Measurements from ENCODE around the gene BIRC2.
"Not testable (repeated sequence)": the region's sequence is repeated elsewhere in the genome, so short reads cannot be mapped to it uniquely, and the experiment has no call there.

The BIRC2 gene

DNA sequence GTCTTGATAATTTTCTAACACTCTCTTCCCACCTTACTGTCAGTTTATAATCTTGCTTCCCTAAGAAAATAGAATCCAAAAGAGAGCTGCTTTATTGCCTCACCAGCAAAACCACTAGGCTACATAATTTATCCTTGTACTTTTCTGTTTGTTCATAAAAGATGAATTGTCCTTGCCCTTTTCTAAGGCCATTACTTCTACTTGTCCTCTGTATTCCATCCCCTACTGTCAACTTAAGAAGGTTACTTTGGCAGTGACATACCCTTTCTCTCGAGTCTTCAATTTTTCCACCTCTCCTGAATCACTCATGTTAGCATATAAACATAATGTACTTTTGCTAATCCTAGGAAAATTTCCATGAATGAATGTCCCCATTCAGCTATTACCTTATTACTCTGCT lies 18.0 kb downstream of the BIRC2 start:
- H3K4me2 ChIP-seq, result no peak overlapping the region
- H4K20me1 ChIP-seq (ENCODE audit: insufficient read depth), result no peaks in the 10 kb centered on the region
- H3K4me3 ChIP-seq (IDR thresholded peaks at IDR 0.05; ENCODE audit: insufficient read depth, low read depth, low read length), result no peak overlapping the region
- H3K36me3 ChIP-seq (ENCODE audit: insufficient read depth), result 0 out of 2 replicates have a peak, but pooled peaks cover 5% of the 10 kb centered on the region
- H3K9ac ChIP-seq, result no peak overlapping the region
- H2AFZ ChIP-seq (ENCODE audit: low read depth), result no peak overlapping the region
- no peaks in the 10 kb centered on the region for H3K27me3 ChIP-seq (ENCODE audit: insufficient read depth, low read depth)
- no peaks in the 10 kb centered on the region for H3K79me2 ChIP-seq (ENCODE audit: insufficient read depth, low read depth)
- no peak overlapping the region for H3K27ac ChIP-seq
- H3K4me1 ChIP-seq (ENCODE audit: low read depth, poor library complexity, severe bottlenecking), result peaks cover 21% of the 10 kb centered on the region
- TF ChIP-seq, protein P1, sequence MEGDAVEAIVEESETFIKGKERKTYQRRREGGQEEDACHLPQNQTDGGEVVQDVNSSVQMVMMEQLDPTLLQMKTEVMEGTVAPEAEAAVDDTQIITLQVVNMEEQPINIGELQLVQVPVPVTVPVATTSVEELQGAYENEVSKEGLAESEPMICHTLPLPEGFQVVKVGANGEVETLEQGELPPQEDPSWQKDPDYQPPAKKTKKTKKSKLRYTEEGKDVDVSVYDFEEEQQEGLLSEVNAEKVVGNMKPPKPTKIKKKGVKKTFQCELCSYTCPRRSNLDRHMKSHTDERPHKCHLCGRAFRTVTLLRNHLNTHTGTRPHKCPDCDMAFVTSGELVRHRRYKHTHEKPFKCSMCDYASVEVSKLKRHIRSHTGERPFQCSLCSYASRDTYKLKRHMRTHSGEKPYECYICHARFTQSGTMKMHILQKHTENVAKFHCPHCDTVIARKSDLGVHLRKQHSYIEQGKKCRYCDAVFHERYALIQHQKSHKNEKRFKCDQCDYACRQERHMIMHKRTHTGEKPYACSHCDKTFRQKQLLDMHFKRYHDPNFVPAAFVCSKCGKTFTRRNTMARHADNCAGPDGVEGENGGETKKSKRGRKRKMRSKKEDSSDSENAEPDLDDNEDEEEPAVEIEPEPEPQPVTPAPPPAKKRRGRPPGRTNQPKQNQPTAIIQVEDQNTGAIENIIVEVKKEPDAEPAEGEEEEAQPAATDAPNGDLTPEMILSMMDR (conservative IDR thresholded peaks at IDR 0.05; ENCODE audit: low read depth, low read length), result no peak

DNA sequence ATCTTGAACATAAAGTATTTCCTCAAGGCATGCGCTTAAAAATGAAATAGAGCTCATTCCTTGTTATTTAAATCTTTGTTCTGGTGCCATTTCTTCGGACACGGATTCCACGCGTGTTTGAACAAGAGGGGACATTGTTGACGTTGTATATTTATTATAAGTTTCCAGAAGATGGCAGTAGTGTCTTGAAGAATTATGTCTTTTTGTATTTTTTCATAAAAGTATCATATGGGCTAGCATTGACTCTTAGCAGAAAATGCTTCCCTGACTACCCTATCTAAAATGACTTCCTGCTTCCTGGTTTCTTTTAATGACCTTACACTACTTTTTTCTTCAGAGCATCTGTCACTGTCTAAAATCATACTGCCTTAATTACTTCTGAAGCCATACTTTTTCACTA lies 20.4 kb downstream of the BIRC2 start:
- H3K4me2 ChIP-seq, result no peak overlapping the region
- no peak overlapping the region for H3K4me3 ChIP-seq (IDR thresholded peaks at IDR 0.05; ENCODE audit: insufficient read depth, low read depth, low read length)
- H3K79me2 ChIP-seq (ENCODE audit: insufficient read depth, low read depth), result no peaks in the 10 kb centered on the region
- 0 out of 2 replicates have a peak, but pooled peaks cover 5% of the 10 kb centered on the region for H3K36me3 ChIP-seq (ENCODE audit: insufficient read depth)
- no peak overlapping the region for H3K9ac ChIP-seq
- H4K20me1 ChIP-seq (ENCODE audit: insufficient read depth), result no peaks in the 10 kb centered on the region
- TF ChIP-seq, protein P1 (conservative IDR thresholded peaks at IDR 0.05; ENCODE audit: low read depth, low read length), result peak; percentile 44
- peaks cover 21% of the 10 kb centered on the region for H3K4me1 ChIP-seq (ENCODE audit: low read depth, poor library complexity, severe bottlenecking)
- H3K27ac ChIP-seq, result no peak overlapping the region
- H2AFZ ChIP-seq (ENCODE audit: low read depth), result no peak overlapping the region
- no peaks in the 10 kb centered on the region for H3K27me3 ChIP-seq (ENCODE audit: insufficient read depth, low read depth)

DNA sequence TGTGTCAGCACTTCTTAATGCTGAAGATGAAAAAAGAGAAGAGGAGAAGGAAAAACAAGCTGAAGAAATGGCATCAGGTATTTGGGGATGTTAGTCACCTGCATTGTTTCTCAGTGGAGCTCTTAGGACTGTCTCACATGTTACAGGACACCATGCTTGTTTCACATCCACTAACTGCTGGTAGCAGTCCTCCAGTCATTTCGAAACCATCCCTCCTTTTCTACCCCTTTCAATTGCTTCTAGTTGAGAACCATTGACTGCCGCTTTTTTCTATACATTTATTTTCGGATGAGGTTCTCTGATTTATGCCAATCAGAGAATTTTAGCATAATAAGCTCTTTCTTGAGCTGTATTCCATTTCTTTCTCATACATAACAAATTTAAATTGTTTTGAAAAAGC lies 21.5 kb downstream of the BIRC2 start:
- H3K36me3 ChIP-seq (ENCODE audit: insufficient read depth), result no peaks in the 10 kb centered on the region
- no peak overlapping the region for H2AFZ ChIP-seq (ENCODE audit: low read depth)
- no peak overlapping the region for H3K4me3 ChIP-seq (IDR thresholded peaks at IDR 0.05; ENCODE audit: insufficient read depth, low read depth, low read length)
- no peaks in the 10 kb centered on the region for H4K20me1 ChIP-seq (ENCODE audit: insufficient read depth)
- no peaks in the 10 kb centered on the region for H3K79me2 ChIP-seq (ENCODE audit: insufficient read depth, low read depth)
- peak overlapping the region; percentile 22; the same call in 1 of the 2 replicates for H3K27ac ChIP-seq
- H3K27me3 ChIP-seq (ENCODE audit: insufficient read depth, low read depth), result no peaks in the 10 kb centered on the region
- H3K9ac ChIP-seq, result no peak overlapping the region
- H3K4me1 ChIP-seq (ENCODE audit: low read depth, poor library complexity, severe bottlenecking), result peaks cover 21% of the 10 kb centered on the region
- peak overlapping the region; percentile 39; the same call in 1 of the 2 replicates for H3K4me2 ChIP-seq
- TF ChIP-seq, protein P1 (conservative IDR thresholded peaks at IDR 0.05; ENCODE audit: low read depth, low read length), result no peak

DNA sequence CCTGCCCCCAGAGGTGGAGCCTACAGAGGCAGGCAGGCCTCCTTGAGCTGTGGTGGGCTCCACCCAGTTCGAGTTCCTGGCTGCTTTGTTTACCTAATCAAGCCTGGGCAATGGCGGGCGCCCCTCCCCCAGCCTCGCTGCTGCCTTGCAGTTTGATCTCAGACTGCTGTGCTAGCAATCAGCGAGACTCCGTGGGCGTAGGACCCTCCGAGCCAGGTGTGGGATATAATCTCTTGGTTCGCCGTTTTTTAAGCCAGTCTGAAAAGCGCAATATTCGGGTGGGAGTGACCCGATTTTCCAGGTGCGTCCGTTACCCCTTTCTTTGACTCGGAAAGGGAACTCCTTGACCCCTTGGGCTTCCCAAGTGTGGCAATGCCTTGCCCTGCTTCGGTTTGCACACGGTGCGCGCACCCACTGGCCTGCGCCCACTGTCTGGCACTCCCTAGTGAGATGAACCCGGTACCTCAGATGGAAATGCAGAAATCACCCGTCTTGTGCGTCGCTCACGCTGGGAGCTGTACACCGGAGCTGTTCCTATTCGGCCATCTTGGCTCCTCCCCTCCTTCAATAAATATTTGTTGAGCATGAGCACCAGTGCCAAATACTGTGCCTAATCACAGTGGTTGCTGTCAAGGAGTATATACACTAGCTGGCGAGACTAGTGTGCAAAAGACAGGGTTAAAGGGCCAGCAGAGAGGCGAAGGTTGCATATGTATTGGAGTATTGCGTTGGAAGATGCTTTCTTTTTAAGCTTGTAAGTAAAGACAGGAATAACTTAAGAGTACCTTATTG lies 27.8 kb downstream of the BIRC2 start:
- H3K4me3 ChIP-seq (IDR thresholded peaks at IDR 0.05; ENCODE audit: insufficient read depth, low read depth, low read length); H3K27me3 ChIP-seq (ENCODE audit: insufficient read depth, low read depth); H3K36me3 ChIP-seq (ENCODE audit: insufficient read depth); H3K79me2 ChIP-seq (ENCODE audit: insufficient read depth, low read depth); H2AFZ ChIP-seq (ENCODE audit: low read depth); H4K20me1 ChIP-seq (ENCODE audit: insufficient read depth); H3K4me2 ChIP-seq; H3K27ac ChIP-seq; H3K4me1 ChIP-seq (ENCODE audit: low read depth, poor library complexity, severe bottlenecking); H3K9ac ChIP-seq: not testable (repeated sequence)

DNA sequence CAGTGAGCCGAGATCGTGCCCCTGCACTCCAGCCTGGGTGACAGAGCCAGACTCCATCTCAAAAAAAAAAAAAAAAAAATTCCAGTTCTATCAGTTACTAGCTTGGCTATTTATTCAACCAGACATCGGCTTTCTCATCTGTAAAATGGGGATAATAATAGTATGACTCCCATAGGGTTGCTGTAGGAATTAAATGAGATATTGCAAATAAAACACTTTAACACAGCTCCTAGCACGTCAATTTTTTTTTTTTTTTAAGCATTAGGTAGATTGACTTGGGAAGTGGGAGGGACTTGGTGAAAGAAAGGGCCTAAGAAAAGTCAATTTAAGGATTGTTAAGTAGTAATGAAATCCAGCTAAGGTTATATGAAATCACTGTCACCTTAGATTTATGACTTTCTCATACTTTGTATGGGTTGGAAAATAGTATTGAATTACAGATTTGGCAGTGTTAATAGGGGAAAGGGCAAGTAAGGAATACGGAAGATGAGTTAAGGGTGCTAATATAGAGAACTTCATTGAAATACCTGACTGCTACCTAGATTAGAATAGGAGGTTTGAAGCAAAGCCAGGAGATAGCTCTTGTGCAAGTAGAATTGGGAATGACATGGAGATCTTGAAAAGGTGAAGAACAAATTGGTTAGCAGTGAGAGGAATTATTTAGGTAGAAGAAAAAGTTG lies 28.8 kb downstream of the BIRC2 start:
- no peaks in the 10 kb centered on the region for H3K36me3 ChIP-seq (ENCODE audit: insufficient read depth)
- no peak overlapping the region for H2AFZ ChIP-seq (ENCODE audit: low read depth)
- H4K20me1 ChIP-seq (ENCODE audit: insufficient read depth), result no peaks in the 10 kb centered on the region
- no peak overlapping the region for H3K4me3 ChIP-seq (IDR thresholded peaks at IDR 0.05; ENCODE audit: insufficient read depth, low read depth, low read length)
- no peaks in the 10 kb centered on the region for H3K4me1 ChIP-seq (ENCODE audit: low read depth, poor library complexity, severe bottlenecking)
- H3K4me2 ChIP-seq, result no peak overlapping the region
- no peaks in the 10 kb centered on the region for H3K79me2 ChIP-seq (ENCODE audit: insufficient read depth, low read depth)
- TF ChIP-seq, protein P1 (conservative IDR thresholded peaks at IDR 0.05; ENCODE audit: low read depth, low read length), result no peak
- H3K9ac ChIP-seq, result no peak overlapping the region
- no peaks in the 10 kb centered on the region for H3K27me3 ChIP-seq (ENCODE audit: insufficient read depth, low read depth)
- no peak overlapping the region for H3K27ac ChIP-seq

All from KMS-11 (cell line).